HG03045 (cell line): Measurements from ENCODE around the gene NRIP2.

Experiments
- ATAC-seq: cut with Tn5 transposase; IDR thresholded peaks from one replicate; pipeline ENCODE4 v1.9.1; 2021; ENCODE audit warnings: mild to moderate bottlenecking, moderate library complexity; ENCODE audit not compliant: unreplicated experiment

Gene NRIP2

GRCh38 chr12:2811801-2812200, 23.0 kb downstream of the NRIP2 start:
- no peak for ATAC-seq

GRCh38 chr12:2806700-2807099, 28.1 kb downstream of the NRIP2 start:
- ATAC-seq, result no peak

GRCh38 chr12:2805143-2805520, 29.7 kb downstream of the NRIP2 start:
- ATAC-seq, result no peak

GRCh38 chr12:2804393-2805142, 30.3 kb downstream of the NRIP2 start:
- ATAC-seq, result no peak

DNA sequence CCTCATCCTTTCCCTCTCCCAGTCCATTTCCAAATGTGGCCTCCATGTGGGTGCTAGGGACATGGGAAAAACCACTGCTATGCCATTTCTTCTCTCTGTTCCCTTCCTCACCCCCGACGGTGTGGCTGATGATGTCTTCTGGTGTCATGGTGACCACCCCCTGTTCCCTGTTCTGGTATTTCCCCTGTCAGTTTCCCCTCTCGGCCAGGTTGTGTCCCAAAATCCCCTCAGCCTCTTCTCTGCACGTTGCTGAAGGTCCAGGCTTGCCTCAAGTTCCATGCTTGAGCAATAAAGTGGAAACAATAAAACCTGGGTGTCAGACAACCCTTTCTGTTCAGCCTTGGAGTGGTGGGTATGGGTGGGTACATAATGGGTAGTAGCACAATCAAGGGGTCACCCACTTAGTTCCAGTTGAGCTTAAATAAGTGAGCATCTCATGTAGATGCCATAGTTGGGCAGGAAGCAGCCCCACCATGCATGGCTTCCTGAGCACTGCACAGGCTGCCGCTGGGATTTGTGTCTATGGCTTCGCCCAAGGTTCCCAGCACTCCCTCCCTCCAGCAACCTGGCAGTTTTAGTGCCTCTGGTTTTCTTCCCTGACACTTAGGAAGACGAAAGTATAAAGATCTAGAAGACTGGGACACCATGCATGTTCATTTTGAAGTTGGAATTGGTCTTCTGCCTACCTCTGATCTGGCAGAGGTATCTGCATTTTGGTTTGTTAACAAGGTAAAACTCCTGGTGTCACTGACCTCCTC, 31.0 kb downstream of the NRIP2 start:
- ATAC-seq, result no peak

- no peak for ATAC-seq
These were observed 33.6 kb downstream of the NRIP2 start for GRCh38 chr12:2801044-2801783.

DNA sequence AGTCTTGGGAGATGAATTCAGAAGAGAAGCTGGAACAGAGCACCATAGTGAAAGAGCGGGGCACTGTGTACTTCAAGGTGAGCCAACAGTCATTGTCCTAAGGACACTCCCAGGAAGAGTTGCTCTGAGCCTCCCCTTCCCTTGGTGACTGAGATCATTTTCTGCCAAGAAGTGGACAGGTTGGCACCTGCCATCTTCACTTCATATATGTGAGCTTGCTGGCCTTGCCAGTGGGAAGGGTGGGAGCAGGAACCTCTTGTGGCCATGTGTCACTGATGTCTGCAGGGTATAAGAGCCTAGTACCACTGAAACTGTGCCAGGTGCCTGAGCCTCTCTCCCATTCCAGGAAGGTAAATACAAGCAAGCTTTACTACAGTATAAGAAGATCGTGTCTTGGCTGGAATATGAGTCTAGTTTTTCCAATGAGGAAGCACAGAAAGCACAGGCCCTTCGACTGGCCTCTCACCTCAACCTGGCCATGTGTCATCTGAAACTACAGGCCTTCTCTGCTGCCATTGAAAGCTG, 34.7 kb downstream of the NRIP2 start:
- ATAC-seq, result no peak

DNA sequence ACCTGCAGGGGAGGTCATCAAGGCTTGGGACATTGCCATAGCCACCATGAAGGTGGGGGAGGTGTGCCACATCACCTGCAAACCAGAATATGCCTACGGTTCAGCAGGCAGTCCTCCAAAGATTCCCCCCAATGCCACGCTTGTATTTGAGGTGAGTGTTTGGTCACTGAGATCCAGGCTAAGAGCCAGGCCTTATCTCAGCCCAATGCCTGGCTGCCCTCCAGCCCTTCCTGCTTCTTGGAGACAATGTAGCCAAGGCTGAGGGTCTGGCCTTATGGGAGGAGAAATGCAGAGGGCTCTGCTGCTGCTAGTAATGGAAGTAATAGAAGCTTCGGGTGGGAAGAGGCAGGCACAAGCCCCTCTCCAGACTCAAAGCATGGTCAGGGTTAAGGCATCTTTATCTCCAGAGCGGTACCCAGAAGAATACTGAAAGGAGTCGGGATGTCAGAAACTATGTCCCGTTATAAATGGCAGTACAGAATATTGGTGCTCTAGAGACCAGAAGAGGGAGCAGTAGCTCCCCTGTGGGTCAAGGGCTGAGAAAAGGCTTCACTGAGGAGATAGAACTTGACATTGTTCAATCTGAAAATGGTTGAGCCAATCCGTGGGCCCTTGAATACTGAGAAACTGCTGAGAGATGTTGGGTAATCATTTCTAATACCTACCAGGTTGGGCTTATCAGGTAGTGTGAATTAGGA, 37.0 kb downstream of the NRIP2 start:
- no peak for ATAC-seq

DNA sequence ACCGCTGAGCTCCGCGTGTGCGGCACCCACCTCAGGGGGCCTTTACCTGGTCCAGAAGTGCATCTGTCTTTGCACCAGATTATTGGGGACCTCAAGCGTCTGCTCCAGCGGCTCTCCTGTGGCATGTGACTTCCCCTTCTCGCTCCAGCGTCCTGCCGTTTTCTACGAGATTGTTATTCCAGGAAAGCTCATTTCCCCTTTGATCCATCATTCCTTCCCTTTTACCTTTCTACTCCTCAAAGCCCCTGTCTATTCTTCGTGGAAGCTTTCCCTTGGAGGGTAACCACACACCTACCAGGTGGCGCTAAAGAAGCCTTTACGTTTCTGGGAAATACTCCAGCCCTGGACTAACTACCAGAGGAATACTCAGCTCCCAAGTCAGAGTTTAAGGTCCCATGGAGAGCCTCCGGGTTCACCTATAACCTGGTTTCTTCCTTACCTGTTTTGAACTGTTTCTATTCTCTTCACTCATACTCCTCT, 38.6 kb downstream of the NRIP2 start:
- no peak for ATAC-seq

DNA sequence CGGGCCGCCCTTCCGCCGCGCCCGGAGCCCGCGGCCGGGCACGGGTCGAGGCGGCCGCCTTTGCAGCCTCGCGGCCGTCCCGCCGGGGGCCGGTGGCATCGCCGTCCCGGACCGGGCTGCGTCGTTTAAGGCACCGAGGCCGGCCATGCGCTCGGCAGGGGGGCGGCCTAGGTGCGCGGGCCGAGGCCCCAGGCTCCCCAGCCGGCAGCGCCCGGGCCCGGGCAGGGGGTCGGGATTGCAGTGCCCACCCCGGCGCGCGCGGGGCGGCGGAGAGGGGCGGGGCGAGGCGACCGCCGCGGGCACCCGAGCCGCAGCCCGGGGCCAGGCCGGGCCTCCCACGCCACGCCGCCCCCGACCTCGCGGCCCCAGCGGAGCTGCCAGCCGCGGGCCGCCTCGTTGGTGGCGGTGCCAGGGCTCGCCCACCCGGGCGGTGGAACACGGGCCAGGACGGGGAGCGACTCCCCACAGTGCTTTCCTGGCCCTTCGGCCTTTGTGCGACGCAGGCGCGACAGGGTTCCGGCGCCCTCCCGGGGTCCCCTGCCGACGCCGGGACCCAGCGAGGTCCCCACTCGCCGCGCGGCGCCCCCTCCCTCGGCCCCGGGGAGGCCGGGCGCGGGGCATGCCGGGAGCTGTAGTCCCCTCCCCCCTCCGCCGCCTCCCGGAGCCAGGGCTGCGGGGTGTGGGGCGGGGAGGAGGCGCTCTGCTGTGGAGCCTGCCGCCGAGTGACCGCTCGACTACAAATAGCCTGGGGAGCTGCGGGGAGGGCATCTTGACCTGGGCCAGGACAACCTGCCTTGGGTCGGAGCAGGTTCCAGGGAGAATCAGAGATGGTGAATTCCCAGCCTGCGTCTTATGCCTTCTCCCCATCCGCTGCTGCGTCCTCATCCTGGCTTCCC, 39.3 kb downstream of the NRIP2 start:
- peak; percentile 74 for ATAC-seq

- peak; percentile 83 for ATAC-seq
These were observed 40.0 kb downstream of the NRIP2 start, which contains the start of gene FKBP4 for GRCh38 chr12:2794736-2795289. FKBP4 (plus strand) TSS chr12:2794970; CDS start chr12:2795140, 170 bp downstream.

- no peak for ATAC-seq
These were observed 40.6 kb downstream of the NRIP2 start for GRCh38 chr12:2794191-2794735.

DNA sequence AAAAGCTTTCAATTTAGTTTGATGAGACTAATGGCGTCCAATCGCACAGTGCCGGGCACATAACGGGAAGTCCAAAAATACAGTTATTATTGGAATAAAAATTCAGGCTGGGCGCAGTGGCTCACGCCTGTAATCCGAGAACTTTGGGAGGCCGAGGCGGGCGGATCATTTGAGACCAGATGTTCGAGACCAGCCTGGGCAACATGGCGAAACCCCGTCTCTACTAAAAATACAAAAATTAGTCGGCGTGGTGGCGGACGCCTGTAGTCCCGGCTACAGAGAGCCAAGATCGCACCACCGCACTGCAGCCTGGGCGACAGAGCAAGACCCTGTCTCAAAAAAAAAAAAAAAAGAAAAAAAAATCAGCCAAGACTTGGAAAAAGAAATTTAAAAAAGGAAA, 41.3 kb downstream of the NRIP2 start:
- ATAC-seq, result no peak

- no peak for ATAC-seq
These were observed 41.9 kb downstream of the NRIP2 start for GRCh38 chr12:2792671-2793500.

- no peak for ATAC-seq
These were observed 43.7 kb downstream of the NRIP2 start for GRCh38 chr12:2791089-2791488.

- ATAC-seq, result no peak
These were observed 49.8 kb downstream of the NRIP2 start for GRCh38 chr12:2785017-2785416.

- no peak for ATAC-seq
These were observed 50.8 kb downstream of the NRIP2 start for GRCh38 chr12:2783936-2784600.

- no peak for ATAC-seq
These were observed 55.6 kb downstream of the NRIP2 start for GRCh38 chr12:2779281-2779680.
